GM10266 (cell line): ENCODE data around the gene ANKS1B.
"Not testable (repeated sequence)": the region's sequence is repeated elsewhere in the genome, so short reads cannot be mapped to it uniquely, and the experiment has no call there.

ENCODE experiments used
- DNase-seq: peaks from one replicate; pipeline ENCODE4 v3.0.0; 2012; ENCODE audit errors: extremely low spot score
- CTCF ChIP-seq: IDR thresholded peaks from 2 replicates; pipeline ENCODE4 v1.5.1; 2012; ENCODE audit warnings: mild to moderate bottlenecking, low read depth; ENCODE audit not compliant: control insufficient read depth, insufficient read depth; ENCODE audit errors: missing control alignments

ANKS1B gene

DNA sequence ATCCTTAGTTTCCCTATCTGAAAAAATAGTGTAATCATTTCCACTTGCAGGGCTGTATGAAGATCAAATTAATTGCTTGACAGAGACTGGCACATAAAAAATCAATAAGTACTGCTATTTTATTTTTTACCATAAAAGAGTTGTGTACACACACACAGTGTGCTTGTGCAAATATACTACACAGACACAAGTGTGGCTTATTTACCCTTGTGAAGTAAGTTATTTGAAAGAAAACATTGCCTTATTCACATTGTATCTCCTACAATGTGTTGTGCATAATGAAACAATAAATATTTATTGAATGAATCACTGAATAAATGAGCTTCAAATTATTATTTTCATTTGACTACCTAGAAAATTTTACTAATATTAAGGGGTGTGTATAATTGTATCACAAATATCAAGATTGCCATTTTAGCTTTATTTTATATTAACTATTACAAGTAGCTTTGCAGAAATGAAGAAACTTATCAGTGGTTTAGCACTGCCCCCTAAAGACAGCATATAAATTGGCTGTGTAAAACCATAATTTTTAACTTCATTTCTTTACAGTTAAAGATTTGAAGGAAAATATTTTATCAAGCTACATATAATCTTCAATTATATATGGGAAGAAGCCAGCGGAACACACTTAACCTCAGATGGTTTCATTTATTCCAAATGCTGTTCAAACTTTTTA, 325.9 kb downstream of the ANKS1B start:
- TF ChIP-seq CTCF: peak; percentile 31
- DNase-seq: no peak

DNA sequence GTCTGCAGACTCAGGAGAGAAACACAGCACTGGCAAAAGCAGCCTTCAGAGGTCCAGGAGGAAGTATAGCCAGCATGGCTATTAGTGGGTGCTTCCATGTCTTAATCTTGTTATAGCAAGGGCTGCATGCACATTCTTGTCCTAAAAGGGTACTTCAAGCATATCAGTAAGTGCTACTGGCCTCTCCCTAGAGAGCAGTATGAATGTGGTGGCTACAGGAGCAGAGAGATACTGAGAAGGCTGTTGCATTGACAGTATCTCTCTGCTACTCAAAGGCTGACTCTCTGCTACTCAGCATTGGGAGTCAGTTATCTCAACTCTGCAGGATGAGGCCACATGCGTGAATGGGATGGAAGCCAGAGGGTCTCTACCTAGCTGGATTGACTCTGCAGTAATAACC, 335.2 kb downstream of the ANKS1B start:
- no peak for DNase-seq
- TF ChIP-seq CTCF: no peak

GRCh38 chr12:99648183-99648582, 336.6 kb downstream of the ANKS1B start:
- no peak for TF ChIP-seq CTCF
- no peak for DNase-seq

- no peak for TF ChIP-seq CTCF
- DNase-seq: no peak
Measured at GRCh38 chr12:99647453-99647852, 337.3 kb downstream of the ANKS1B start, which contains the start of gene GARIN6. TSS of gene GARIN6 (plus strand) at chr12:99647753. CDS start at chr12:99648175, 422 bp downstream.

DNA sequence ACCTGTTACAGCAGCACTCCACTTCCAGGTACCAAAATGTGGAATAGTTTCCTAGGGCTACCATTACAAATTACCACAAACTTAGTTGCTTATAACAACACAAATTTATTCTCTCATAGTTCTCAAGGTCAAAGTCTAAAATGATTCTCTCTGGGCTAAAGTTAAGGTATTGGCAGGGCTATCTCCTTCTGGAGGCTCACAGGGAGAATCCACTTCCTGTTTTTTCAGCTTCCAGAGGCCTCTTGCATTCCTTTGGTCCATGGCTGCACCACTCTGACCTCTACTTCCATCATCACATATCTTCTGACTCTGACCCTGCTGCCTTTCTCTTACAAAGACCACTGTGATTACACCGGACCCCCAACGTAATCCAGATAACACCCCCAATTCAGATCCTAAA, 340.1 kb downstream of the ANKS1B start:
- no peak for DNase-seq
- no peak for TF ChIP-seq CTCF

DNA sequence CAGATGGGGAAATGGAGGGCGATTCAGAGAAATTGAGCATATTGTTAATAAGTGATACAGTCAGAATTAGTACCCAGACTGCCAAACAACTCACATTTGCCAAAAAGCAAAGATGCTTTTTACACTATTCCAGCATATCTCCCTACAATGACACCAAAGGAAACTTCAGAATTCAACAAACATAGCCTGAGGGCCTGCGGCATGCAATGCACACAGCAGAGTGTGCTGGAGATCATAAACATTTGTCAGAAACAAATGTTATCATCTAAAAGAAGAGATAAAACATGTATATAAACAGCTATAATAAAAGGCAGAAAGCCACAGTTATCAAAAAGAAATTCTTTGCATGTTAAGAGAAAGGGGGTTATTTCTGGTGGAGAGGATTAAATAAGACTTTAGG, 357.3 kb downstream of the ANKS1B start:
- TF ChIP-seq CTCF: no peak
- no peak for DNase-seq

GRCh38 chr12:99624591-99624990, 360.1 kb downstream of the ANKS1B start:
- not testable (repeated sequence) for DNase-seq

DNA sequence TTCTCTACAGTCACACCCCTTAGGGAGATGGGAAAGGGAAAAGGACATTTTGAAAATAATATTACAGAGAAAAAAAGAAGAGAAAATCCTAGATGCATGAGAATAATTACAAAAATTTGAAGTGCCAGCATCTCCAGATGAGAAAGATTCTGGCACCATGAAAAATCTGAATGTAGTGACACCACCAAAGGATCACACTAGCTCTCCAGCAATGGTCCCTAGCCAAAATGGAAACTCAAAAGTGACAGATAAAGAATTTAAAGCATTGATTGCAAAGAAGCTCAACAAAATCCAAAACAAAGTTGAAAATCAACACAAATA, 364.6 kb downstream of the ANKS1B start:
- TF ChIP-seq CTCF: no peak
- no peak for DNase-seq
